Measurements from ENCODE around the gene TPD52L2.

TPD52L2 gene

DNA sequence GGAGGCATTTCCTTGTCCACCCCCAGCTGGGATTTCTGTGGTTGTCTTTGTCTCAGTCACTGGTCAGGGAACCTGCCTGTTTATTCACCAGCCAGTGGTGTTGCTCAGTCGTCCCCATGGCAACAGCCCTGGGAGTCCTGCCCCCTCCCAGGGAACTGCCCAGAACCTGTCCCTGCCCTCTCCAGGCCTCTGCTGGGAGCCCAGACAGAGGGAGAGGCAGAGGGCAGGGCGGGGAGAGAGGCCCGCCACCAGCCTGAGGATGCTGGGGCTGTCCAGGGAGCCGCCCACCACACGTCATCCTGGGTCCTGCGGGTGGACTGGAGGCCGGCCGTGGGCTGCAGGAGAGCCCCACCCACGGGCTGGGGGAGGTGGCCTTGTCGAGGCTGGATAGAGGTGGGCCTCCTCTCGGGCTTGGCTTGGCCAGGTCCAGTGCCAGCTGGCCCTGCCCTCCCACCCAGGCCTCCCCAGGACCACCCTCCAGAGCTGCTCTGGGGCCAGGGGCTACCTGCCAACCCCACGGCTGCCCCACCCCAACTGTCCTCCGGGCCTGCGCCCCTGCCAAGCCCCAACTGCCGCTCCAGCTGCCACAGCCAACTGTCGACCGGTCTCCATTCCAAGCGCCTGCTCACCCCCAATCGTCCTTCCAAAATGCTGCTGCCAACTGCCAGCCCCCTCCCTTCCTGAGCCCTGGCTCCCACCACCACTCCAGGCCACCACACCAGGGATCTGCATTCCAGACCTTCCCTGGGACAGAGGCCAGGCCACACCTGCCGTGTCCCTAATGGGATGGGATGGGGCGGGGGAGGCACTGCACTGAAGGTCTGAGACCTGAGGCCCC, 29.8 kb upstream of the TPD52L2 start:
- H3K4me1 ChIP-seq (ENCODE audit: control insufficient read depth, insufficient read depth, low read depth, low read length): peaks cover 40% of the 10 kb centered on the region

GRCh38 chr20:63836458-63837344, 28.4 kb upstream of the TPD52L2 start:
- Histone ChIP-seq H3K27me3 (ENCODE audit: control insufficient read depth in 1 of 2, insufficient read depth in 1 of 2, low read length in 2 of 2) (peaks cover 0 to 39% of the 10 kb centered on the region in 2 experiments), H3K27ac (ENCODE audit: low read length, poor library complexity, severe bottlenecking) (no peak overlapping the region), H2BK15ac (ENCODE audit: low read depth, poor library complexity, severe bottlenecking) (peak overlapping the region; percentile 37), H3K4me3 (ENCODE audit: insufficient read depth in 1 of 2, low read depth in 1 of 2, low read length in 2 of 2) (no peak overlapping the region), H3K18ac (ENCODE audit: low read depth in 1 of 2, low read length in 2 of 2) (peak overlapping the region in 1 of 2 experiments; percentile 44), H3K9me3 (ENCODE audit: control insufficient read depth, low read length) (no peaks in the 10 kb centered on the region), H3K23ac (ENCODE audit: low read length in 2 of 2) (no peak overlapping the region), H4K8ac (ENCODE audit: low read length) (peak overlapping the region; percentile 50), H3K4me1 (ENCODE audit: control insufficient read depth, insufficient read depth, low read depth, low read length) (peaks cover 41% of the 10 kb centered on the region), H3K4me2 (ENCODE audit: low read length, poor library complexity, severe bottlenecking) (no peak overlapping the region), H2BK12ac (ENCODE audit: low read length in 2 of 2) (peak overlapping the region; percentile 0 to 79), H2BK120ac (ENCODE audit: low read depth, low read length) (no peak overlapping the region), H2AK5ac (ENCODE audit: low read length, severe bottlenecking) (peak overlapping the region; percentile 49), H3K36me3 (ENCODE audit: control insufficient read depth in 1 of 2, insufficient read depth in 2 of 2, low read depth in 1 of 2, low read length in 2 of 2) (no peaks in the 10 kb centered on the region), H2BK5ac (ENCODE audit: low read depth, low read length, poor library complexity, severe bottlenecking) (peak overlapping the region; percentile 25), H4K91ac (ENCODE audit: low read length) (peak overlapping the region; percentile 64), H3K79me1 (replicated peaks; ENCODE audit: low read length, poor library complexity, severe bottlenecking) (no peaks in the 10 kb centered on the region), H3K9ac (ENCODE audit: low read length) (no peak overlapping the region), H3K4ac (ENCODE audit: low read depth in 1 of 2, low read length in 2 of 2) (no peak overlapping the region), H3K14ac (ENCODE audit: low read length in 2 of 2) (peak overlapping the region in 1 of 2 experiments; percentile 61), H2AFZ (ENCODE audit: low read depth, low read length) (no peak overlapping the region)
- 87% methylated on average over 23 of the region's 27 CpGs for WGBS
- no peak for DNase-seq

More for the DNA sequence above, 29.8 kb upstream of the TPD52L2 start:
- Histone ChIP-seq H3K27ac (ENCODE audit: low read length, poor library complexity, severe bottlenecking) (no peak overlapping the region), H3K9me3 (ENCODE audit: control insufficient read depth, low read length) (no peaks in the 10 kb centered on the region), H2BK15ac (ENCODE audit: low read depth, poor library complexity, severe bottlenecking) (peak overlapping the region; percentile 75), H4K8ac (ENCODE audit: low read length) (peak overlapping the region; percentile 63), H3K4me2 (ENCODE audit: low read length, poor library complexity, severe bottlenecking) (no peak overlapping the region), H2BK120ac (ENCODE audit: low read depth, low read length) (peak overlapping the region; percentile 94), H3K4ac (ENCODE audit: low read depth in 1 of 2, low read length in 2 of 2) (peak overlapping the region; percentile 69 to 97), H2AK5ac (ENCODE audit: low read length, severe bottlenecking) (peak overlapping the region; percentile 97), H2BK5ac (ENCODE audit: low read depth, low read length, poor library complexity, severe bottlenecking) (peak overlapping the region; percentile 20), H2BK12ac (ENCODE audit: low read length in 2 of 2) (peak overlapping the region; percentile 84 to 96), H2AFZ (ENCODE audit: low read depth, low read length) (no peak overlapping the region), H3K27me3 (ENCODE audit: control insufficient read depth in 1 of 2, insufficient read depth in 1 of 2, low read length in 2 of 2) (peaks cover 0 to 41% of the 10 kb centered on the region in 2 experiments), H3K79me1 (replicated peaks; ENCODE audit: low read length, poor library complexity, severe bottlenecking) (no peaks in the 10 kb centered on the region), H3K14ac (ENCODE audit: low read length in 2 of 2) (peak overlapping the region in 1 of 2 experiments; percentile 73), H4K91ac (ENCODE audit: low read length) (peak overlapping the region; percentile 99), H3K4me3 (ENCODE audit: insufficient read depth in 1 of 2, low read depth in 1 of 2, low read length in 2 of 2) (no peak overlapping the region), H3K18ac (ENCODE audit: low read depth in 1 of 2, low read length in 2 of 2) (peak overlapping the region; percentile 50 to 90), H3K9ac (ENCODE audit: low read length) (no peak overlapping the region), H3K36me3 (ENCODE audit: control insufficient read depth in 1 of 2, insufficient read depth in 2 of 2, low read depth in 1 of 2, low read length in 2 of 2) (no peaks in the 10 kb centered on the region), H3K23ac (ENCODE audit: low read length in 2 of 2) (peak overlapping the region in 1 of 2 experiments; percentile 3)
- DNase-seq: peak; percentile 98
- WGBS: 38% methylated on average over 18 of the region's 21 CpGs

DNA sequence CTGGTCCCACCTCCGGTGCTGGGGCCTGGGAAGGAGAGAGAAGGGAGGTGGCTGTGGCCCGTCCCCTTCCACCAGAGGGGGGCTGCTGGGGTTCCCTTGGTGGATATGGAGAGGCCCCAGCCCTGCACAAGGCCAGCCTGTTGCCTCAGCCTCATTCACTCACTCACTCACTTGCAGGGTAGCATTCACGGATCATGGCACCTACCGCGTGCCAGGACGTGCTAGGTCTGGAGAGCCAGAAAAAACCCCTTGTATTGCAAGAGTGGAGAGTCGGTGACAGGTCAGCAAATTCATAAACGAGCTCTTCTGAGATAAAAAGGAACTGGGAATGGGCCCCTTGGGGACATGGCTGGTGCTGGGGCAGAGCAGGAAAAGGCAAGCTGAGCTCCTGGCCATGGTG, 27.6 kb upstream of the TPD52L2 start:
- 72% methylated on average over 7 of the region's 8 CpGs for WGBS
- Histone ChIP-seq H2BK120ac (ENCODE audit: low read depth, low read length) (no peak overlapping the region), H3K27ac (ENCODE audit: low read length, poor library complexity, severe bottlenecking) (no peak overlapping the region), H4K8ac (ENCODE audit: low read length) (no peak overlapping the region), H4K91ac (ENCODE audit: low read length) (no peak overlapping the region), H3K36me3 (ENCODE audit: control insufficient read depth in 1 of 2, insufficient read depth in 2 of 2, low read depth in 1 of 2, low read length in 2 of 2) (no peaks in the 10 kb centered on the region), H3K4me2 (ENCODE audit: low read length, poor library complexity, severe bottlenecking) (no peak overlapping the region), H3K23ac (ENCODE audit: low read length in 2 of 2) (no peak overlapping the region), H3K18ac (ENCODE audit: low read depth in 1 of 2, low read length in 2 of 2) (no peak overlapping the region), H3K79me1 (replicated peaks; ENCODE audit: low read length, poor library complexity, severe bottlenecking) (no peaks in the 10 kb centered on the region), H2BK15ac (ENCODE audit: low read depth, poor library complexity, severe bottlenecking) (no peak overlapping the region), H3K4me3 (ENCODE audit: insufficient read depth in 1 of 2, low read depth in 1 of 2, low read length in 2 of 2) (no peak overlapping the region), H3K9ac (ENCODE audit: low read length) (no peak overlapping the region), H2AFZ (ENCODE audit: low read depth, low read length) (no peak overlapping the region), H2BK5ac (ENCODE audit: low read depth, low read length, poor library complexity, severe bottlenecking) (no peak overlapping the region), H3K4ac (ENCODE audit: low read depth in 1 of 2, low read length in 2 of 2) (no peak overlapping the region), H2BK12ac (ENCODE audit: low read length in 2 of 2) (peak overlapping the region in 1 of 2 experiments; percentile 79), H2AK5ac (ENCODE audit: low read length, severe bottlenecking) (no peak overlapping the region), H3K9me3 (ENCODE audit: control insufficient read depth, low read length) (no peaks in the 10 kb centered on the region), H3K27me3 (ENCODE audit: control insufficient read depth in 1 of 2, insufficient read depth in 1 of 2, low read length in 2 of 2) (peaks cover 0 to 31% of the 10 kb centered on the region in 2 experiments), H3K14ac (ENCODE audit: low read length in 2 of 2) (no peak overlapping the region), H3K4me1 (ENCODE audit: control insufficient read depth, insufficient read depth, low read depth, low read length) (peaks cover 35% of the 10 kb centered on the region)
- no peak for DNase-seq

- peaks cover 31% of the 10 kb centered on the region for H3K4me1 ChIP-seq (ENCODE audit: control insufficient read depth, insufficient read depth, low read depth, low read length)
- H3K4ac ChIP-seq (ENCODE audit: low read depth in 1 of 2, low read length in 2 of 2): no peak overlapping the region
- WGBS: 91% methylated on average over 13 of the region's 13 CpGs
- H3K79me1 ChIP-seq (replicated peaks; ENCODE audit: low read length, poor library complexity, severe bottlenecking): no peaks in the 10 kb centered on the region
- no peak overlapping the region for H3K4me2 ChIP-seq (ENCODE audit: low read length, poor library complexity, severe bottlenecking)
- H3K9ac ChIP-seq (ENCODE audit: low read length): no peak overlapping the region
- H2BK120ac ChIP-seq (ENCODE audit: low read depth, low read length): no peak overlapping the region
- H3K27ac ChIP-seq (ENCODE audit: low read length, poor library complexity, severe bottlenecking): no peak overlapping the region
- H3K36me3 ChIP-seq (ENCODE audit: control insufficient read depth in 1 of 2, insufficient read depth in 2 of 2, low read depth in 1 of 2, low read length in 2 of 2): no peaks in the 10 kb centered on the region
- peaks cover 0 to 27% of the 10 kb centered on the region in 2 experiments for H3K27me3 ChIP-seq (ENCODE audit: control insufficient read depth in 1 of 2, insufficient read depth in 1 of 2, low read length in 2 of 2)
- H2BK12ac ChIP-seq (ENCODE audit: low read length in 2 of 2): no peak overlapping the region
- no peak overlapping the region for H2BK5ac ChIP-seq (ENCODE audit: low read depth, low read length, poor library complexity, severe bottlenecking)
- no peak overlapping the region for H3K4me3 ChIP-seq (ENCODE audit: insufficient read depth in 1 of 2, low read depth in 1 of 2, low read length in 2 of 2)
- no peak overlapping the region for H3K14ac ChIP-seq (ENCODE audit: low read length in 2 of 2)
- H3K18ac ChIP-seq (ENCODE audit: low read depth in 1 of 2, low read length in 2 of 2): no peak overlapping the region
- H4K91ac ChIP-seq (ENCODE audit: low read length): no peak overlapping the region
- no peak overlapping the region for H2AK5ac ChIP-seq (ENCODE audit: low read length, severe bottlenecking)
- H2AFZ ChIP-seq (ENCODE audit: low read depth, low read length): no peak overlapping the region
- H2BK15ac ChIP-seq (ENCODE audit: low read depth, poor library complexity, severe bottlenecking): no peak overlapping the region
- H3K9me3 ChIP-seq (ENCODE audit: control insufficient read depth, low read length): no peaks in the 10 kb centered on the region
- no peak overlapping the region for H3K23ac ChIP-seq (ENCODE audit: low read length in 2 of 2)
- DNase-seq: no peak
- H4K8ac ChIP-seq (ENCODE audit: low read length): no peak overlapping the region
These were observed 25.4 kb upstream of the TPD52L2 start for GRCh38 chr20:63839620-63840019.

Measured in mesenchymal stem cell (in vitro differentiated cells and primary cell).